ENCODE data around the gene CLDN22.

Gene CLDN22

GRCh38 chr4:183360161-183360919 lies 40.3 kb upstream of the CLDN22 start:
- no peak overlapping the region for H3K4me3 ChIP-seq (replicated peaks; ENCODE audit: low read depth, low read length)
- peak; percentile 70 for DNase-seq (ENCODE audit: low read depth)
- no peak for TF ChIP-seq CTCF (IDR thresholded peaks at IDR 0.05; ENCODE audit: low read length, missing control alignments)

GRCh38 chr4:183358215-183358755 lies 38.2 kb upstream of the CLDN22 start:
- TF ChIP-seq CTCF (IDR thresholded peaks at IDR 0.05; ENCODE audit: low read length, missing control alignments) = no peak
- DNase-seq (ENCODE audit: low read depth) = no peak
- no peak overlapping the region for H3K4me3 ChIP-seq (replicated peaks; ENCODE audit: low read depth, low read length)

- H3K4me3 ChIP-seq (replicated peaks; ENCODE audit: low read depth, low read length) = no peak overlapping the region
- no peak for DNase-seq (ENCODE audit: low read depth)
- TF ChIP-seq CTCF (IDR thresholded peaks at IDR 0.05; ENCODE audit: low read length, missing control alignments) = no peak
Observed at GRCh38 chr4:183356931-183357675, 37.0 kb upstream of the CLDN22 start.

- TF ChIP-seq CTCF (IDR thresholded peaks at IDR 0.05; ENCODE audit: low read length, missing control alignments) = no peak
- H3K4me3 ChIP-seq (replicated peaks; ENCODE audit: low read depth, low read length) = no peak overlapping the region
- DNase-seq (ENCODE audit: low read depth) = no peak
Observed at GRCh38 chr4:183356173-183356830, 36.2 kb upstream of the CLDN22 start.

GRCh38 chr4:183355405-183355804 lies 35.3 kb upstream of the CLDN22 start:
- TF ChIP-seq CTCF (IDR thresholded peaks at IDR 0.05; ENCODE audit: low read length, missing control alignments) = no peak
- DNase-seq (ENCODE audit: low read depth) = peak; percentile 77

GRCh38 chr4:183354219-183354618 lies 34.1 kb upstream of the CLDN22 start:
- no peak overlapping the region for H3K4me3 ChIP-seq (replicated peaks; ENCODE audit: low read depth, low read length)
- no peak for DNase-seq (ENCODE audit: low read depth)

More at GRCh38 chr4:183355405-183355804, 35.3 kb upstream of the CLDN22 start:
- no peak overlapping the region for H3K4me3 ChIP-seq (replicated peaks; ENCODE audit: low read depth, low read length)

More at GRCh38 chr4:183354219-183354618, 34.1 kb upstream of the CLDN22 start:
- no peak for TF ChIP-seq CTCF (IDR thresholded peaks at IDR 0.05; ENCODE audit: low read length, missing control alignments)
